ENCODE data around the gene TLX2. TPM values are rescaled to one million over a fixed set of nuclear protein-coding genes. Genes with fewer than 3 reads are reported as not detected.

TLX2 gene
- total RNA-seq, 2 donors from 2014 or later, result 0.39 to 1.4 TPM

DNA sequence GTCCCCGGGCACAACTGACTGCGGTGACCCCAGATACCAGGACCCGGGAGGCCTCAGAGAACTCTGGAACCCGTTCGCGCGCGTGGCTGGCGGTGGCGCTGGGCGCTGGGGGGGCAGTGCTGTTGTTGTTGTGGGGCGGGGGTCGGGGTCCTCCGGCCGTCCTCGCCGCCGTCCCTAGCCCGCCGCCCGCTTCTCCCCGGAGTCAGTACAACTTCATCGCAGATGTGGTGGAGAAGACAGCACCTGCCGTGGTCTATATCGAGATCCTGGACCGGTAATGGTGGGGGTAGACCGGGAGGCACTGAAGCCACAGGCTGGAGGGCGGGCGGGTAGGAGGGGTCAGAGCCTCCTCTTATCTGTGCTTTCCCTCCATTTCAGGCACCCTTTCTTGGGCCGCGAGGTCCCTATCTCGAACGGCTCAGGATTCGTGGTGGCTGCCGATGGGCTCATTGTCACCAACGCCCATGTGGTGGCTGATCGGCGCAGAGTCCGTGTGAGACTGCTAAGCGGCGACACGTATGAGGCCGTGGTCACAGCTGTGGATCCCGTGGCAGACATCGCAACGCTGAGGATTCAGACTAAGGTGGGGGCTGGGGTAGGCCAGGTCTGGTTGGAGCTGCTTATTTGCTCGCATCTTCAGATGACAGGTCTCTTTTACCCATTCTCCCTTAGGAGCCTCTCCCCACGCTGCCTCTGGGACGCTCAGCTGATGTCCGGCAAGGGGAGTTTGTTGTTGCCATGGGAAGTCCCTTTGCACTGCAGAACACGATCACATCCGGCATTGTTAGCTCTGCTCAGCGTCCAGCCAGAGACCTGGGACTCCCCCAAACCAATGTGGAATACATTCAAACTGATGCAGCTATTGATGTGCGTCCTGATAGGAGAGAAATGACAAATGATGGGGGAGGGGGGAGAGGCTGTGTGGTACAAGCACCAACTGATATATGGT, 16.3 kb downstream of the TLX2 start:
- H3K27me3 Mint-ChIP-seq, result no peaks in the 10 kb centered on the region
- H3K4me1 Mint-ChIP-seq, result peaks cover 21% of the 10 kb centered on the region
- H3K36me3 Mint-ChIP-seq (ENCODE audit: low read depth), result peaks cover 65% of the 10 kb centered on the region
- no peaks in the 10 kb centered on the region for H3K9me3 Mint-ChIP-seq
- ATAC-seq (replicated peaks), result peak; percentile 70
- peak overlapping the region; percentile 55 for H3K27ac Mint-ChIP-seq
- peak overlapping the region; percentile 98 for H3K4me3 Mint-ChIP-seq

- H3K27me3 Mint-ChIP-seq, result no peaks in the 10 kb centered on the region
- peak overlapping the region; percentile 55 for H3K27ac Mint-ChIP-seq
- peak overlapping the region; percentile 98 for H3K4me3 Mint-ChIP-seq
- no peaks in the 10 kb centered on the region for H3K9me3 Mint-ChIP-seq
- ATAC-seq (replicated peaks), result no peak
- H3K4me1 Mint-ChIP-seq, result peaks cover 17% of the 10 kb centered on the region
- peaks cover 56% of the 10 kb centered on the region for H3K36me3 Mint-ChIP-seq (ENCODE audit: low read depth)
Measured at GRCh38 chr2:74531666-74532065, 17.4 kb downstream of the TLX2 start.

DNA sequence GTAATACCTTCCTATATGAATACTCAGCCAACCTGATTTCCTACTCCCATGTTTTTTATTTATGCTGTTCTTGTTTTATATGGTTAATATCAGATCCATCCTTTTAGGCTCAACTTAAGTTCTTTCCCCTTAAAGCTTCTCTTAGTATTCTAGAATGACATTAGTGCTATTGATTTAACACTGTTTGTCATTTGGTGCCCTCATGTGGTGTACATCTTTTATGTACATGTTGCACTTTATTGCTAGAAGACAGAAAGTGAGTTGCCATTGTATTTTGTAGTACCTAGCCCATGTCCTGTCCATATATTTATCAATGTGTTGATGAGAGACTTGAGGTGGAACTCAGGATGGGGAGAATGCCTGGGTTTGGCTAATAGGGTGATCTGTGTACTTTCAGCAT, 18.0 kb downstream of the TLX2 start:
- peak overlapping the region; percentile 98 for H3K4me3 Mint-ChIP-seq
- H3K27me3 Mint-ChIP-seq, result peaks cover 3% of the 10 kb centered on the region
- peaks cover 51% of the 10 kb centered on the region for H3K36me3 Mint-ChIP-seq (ENCODE audit: low read depth)

GRCh38 chr2:74533464-74533863, 19.2 kb downstream of the TLX2 start:
- peaks cover 17% of the 10 kb centered on the region for H3K4me1 Mint-ChIP-seq
- ATAC-seq (replicated peaks), result no peak
- peaks cover 14% of the 10 kb centered on the region for H3K27me3 Mint-ChIP-seq
- H3K36me3 Mint-ChIP-seq (ENCODE audit: low read depth), result peaks cover 38% of the 10 kb centered on the region
- H3K4me3 Mint-ChIP-seq, result no peak overlapping the region
- H3K27ac Mint-ChIP-seq, result no peak overlapping the region
- H3K9me3 Mint-ChIP-seq, result no peaks in the 10 kb centered on the region

More for the DNA sequence above, 18.0 kb downstream of the TLX2 start:
- ATAC-seq (replicated peaks), result no peak
- peaks cover 17% of the 10 kb centered on the region for H3K4me1 Mint-ChIP-seq
- H3K9me3 Mint-ChIP-seq, result no peaks in the 10 kb centered on the region
- H3K27ac Mint-ChIP-seq, result no peak overlapping the region

GRCh38 chr2:74534411-74534810, 20.2 kb downstream of the TLX2 start:
- Mint-ChIP-seq H3K4me1 (peaks cover 17% of the 10 kb centered on the region), H3K27me3 (peaks cover 24% of the 10 kb centered on the region), H3K27ac (no peak overlapping the region), H3K9me3 (no peaks in the 10 kb centered on the region), H3K36me3 (ENCODE audit: low read depth) (peaks cover 29% of the 10 kb centered on the region), H3K4me3 (no peak overlapping the region)
- ATAC-seq (replicated peaks), result no peak

DNA sequence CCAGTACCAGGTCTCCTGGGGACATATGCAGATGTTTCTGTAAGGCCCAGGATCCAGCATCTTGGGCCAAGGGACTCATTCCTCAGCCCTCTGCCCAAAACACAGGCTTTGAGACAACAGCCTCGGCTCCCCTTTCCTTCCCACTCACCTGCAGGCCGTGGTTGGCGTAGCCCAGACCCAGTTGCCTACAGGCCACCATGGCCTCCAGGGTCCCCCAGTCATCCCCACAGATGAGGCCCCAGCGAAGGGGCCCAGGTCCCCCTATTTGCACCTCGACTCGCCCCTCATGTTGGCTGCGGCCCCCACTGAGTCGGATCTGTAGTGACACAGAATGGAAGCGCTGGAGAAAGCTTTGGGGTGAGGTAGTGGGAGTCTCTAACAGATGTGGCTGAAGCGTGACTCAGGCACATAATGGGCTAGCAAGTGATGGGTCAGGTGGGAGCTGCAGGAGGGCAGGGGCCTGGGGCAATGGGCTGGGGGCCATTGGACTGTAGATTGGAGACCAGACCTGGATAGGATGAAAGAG, 21.3 kb downstream of the TLX2 start:
- ATAC-seq (replicated peaks), result no peak
- no peaks in the 10 kb centered on the region for H3K9me3 Mint-ChIP-seq
- H3K4me3 Mint-ChIP-seq, result no peak overlapping the region
- H3K27ac Mint-ChIP-seq, result no peak overlapping the region
- peaks cover 17% of the 10 kb centered on the region for H3K4me1 Mint-ChIP-seq
- H3K36me3 Mint-ChIP-seq (ENCODE audit: low read depth), result peaks cover 24% of the 10 kb centered on the region
- peaks cover 26% of the 10 kb centered on the region for H3K27me3 Mint-ChIP-seq

GRCh38 chr2:74536166-74536950, 22.1 kb downstream of the TLX2 start:
- Mint-ChIP-seq H3K9me3 (no peaks in the 10 kb centered on the region), H3K4me3 (no peak overlapping the region), H3K27ac (no peak overlapping the region), H3K4me1 (peaks cover 9% of the 10 kb centered on the region), H3K36me3 (ENCODE audit: low read depth) (peaks cover 16% of the 10 kb centered on the region), H3K27me3 (peaks cover 29% of the 10 kb centered on the region)
- no peak for ATAC-seq (replicated peaks)

DNA sequence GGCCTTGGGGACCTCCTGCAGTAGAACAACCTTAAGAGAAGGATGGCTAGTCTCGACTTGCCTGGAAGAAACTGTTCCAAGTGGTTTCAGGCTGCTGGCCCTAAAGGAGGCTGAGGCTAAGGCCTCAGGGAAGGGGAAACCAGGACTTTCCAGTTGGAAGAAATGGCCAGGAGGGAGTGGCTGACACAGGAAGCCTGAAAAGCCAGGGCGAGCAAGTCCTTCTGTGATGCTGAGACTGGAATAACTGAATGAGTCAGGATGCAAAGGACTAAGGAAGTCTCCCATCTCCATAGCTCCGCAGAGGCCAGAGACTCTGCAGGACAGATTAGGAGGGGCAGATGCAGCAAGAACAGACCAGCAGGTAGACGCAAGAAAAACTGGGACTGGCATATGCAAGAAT, 22.9 kb downstream of the TLX2 start:
- ATAC-seq (replicated peaks), result no peak
- Mint-ChIP-seq H3K4me3 (no peak overlapping the region), H3K27me3 (peaks cover 30% of the 10 kb centered on the region), H3K27ac (no peak overlapping the region), H3K36me3 (ENCODE audit: low read depth) (peaks cover 8% of the 10 kb centered on the region), H3K9me3 (no peaks in the 10 kb centered on the region), H3K4me1 (peaks cover 3% of the 10 kb centered on the region)

GRCh38 chr2:74538881-74539339, 24.7 kb downstream of the TLX2 start:
- peaks cover 39% of the 10 kb centered on the region for H3K27me3 Mint-ChIP-seq
- H3K4me3 Mint-ChIP-seq, result no peak overlapping the region
- no peak for ATAC-seq (replicated peaks)
- no peak overlapping the region for H3K27ac Mint-ChIP-seq
- H3K4me1 Mint-ChIP-seq, result no peaks in the 10 kb centered on the region
- no peaks in the 10 kb centered on the region for H3K9me3 Mint-ChIP-seq
- H3K36me3 Mint-ChIP-seq (ENCODE audit: low read depth), result no peaks in the 10 kb centered on the region

DNA sequence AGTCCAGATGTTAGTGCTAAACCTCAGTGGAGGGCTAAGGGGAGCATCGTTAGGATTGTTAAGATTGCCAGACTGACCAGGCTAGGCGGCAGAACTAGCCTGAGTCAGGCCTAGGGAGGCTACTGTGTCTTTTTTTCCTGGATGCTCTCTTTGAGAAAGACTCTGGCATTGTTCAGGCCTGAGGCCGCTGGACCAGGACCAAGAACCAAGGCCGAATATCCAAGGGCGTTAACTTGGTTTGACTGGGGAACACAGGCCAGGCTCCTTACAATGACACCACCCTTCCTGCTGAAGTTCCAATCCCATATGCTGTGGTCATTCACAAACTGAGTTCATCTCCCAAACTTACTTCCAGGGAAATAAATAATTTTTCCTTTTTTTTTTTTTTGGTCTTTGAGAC, 26.0 kb downstream of the TLX2 start:
- Mint-ChIP-seq H3K27me3 (peaks cover 39% of the 10 kb centered on the region), H3K27ac (no peak overlapping the region), H3K36me3 (ENCODE audit: low read depth) (no peaks in the 10 kb centered on the region), H3K9me3 (no peaks in the 10 kb centered on the region), H3K4me1 (no peaks in the 10 kb centered on the region), H3K4me3 (no peak overlapping the region)
- no peak for ATAC-seq (replicated peaks)

DNA sequence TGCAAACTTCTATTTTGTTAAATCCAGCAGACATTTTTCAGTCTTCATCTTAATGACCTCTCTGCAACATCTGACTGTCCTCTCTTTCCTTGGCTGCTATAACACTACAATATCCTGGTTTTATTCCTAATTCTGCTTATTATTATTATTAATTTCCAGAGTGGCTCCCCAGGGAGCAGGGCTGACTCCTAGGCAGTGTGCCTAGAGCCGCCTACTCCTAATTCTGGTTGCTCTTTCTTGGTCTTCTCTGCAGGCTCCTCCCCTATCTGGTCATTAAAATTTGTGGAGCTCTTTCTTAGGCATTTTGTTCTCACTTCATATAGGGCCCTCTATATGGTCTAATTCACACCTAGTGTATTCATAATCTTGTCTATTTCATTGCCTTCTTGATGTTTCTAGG, 28.7 kb downstream of the TLX2 start:
- H3K36me3 Mint-ChIP-seq (ENCODE audit: low read depth), result no peaks in the 10 kb centered on the region
- no peaks in the 10 kb centered on the region for H3K9me3 Mint-ChIP-seq
- no peak overlapping the region for H3K27ac Mint-ChIP-seq
- H3K4me1 Mint-ChIP-seq, result no peaks in the 10 kb centered on the region
- no peak overlapping the region for H3K4me3 Mint-ChIP-seq
- ATAC-seq (replicated peaks), result no peak
- peaks cover 40% of the 10 kb centered on the region for H3K27me3 Mint-ChIP-seq

DNA sequence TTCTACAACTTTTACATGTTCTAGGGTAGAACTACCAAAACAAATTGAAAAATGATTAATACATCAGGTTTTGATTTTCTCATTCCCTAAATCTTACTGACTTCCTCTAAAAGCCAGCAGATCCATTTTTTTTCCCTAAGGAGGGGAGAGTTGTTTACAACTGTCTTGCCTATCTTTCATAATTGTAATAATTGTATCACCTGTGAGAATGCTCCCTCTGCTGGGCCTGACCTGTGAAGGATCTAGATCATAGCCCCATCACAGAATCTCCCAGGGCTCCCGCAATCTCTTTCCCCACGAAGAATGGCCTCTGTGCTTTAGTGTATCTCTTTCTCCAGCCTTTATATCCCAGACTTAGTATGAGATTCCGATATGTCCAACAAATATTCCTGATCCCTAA, 30.4 kb downstream of the TLX2 start:
- H3K36me3 Mint-ChIP-seq (ENCODE audit: low read depth), result no peaks in the 10 kb centered on the region
- H3K4me3 Mint-ChIP-seq, result no peak overlapping the region
- peaks cover 4% of the 10 kb centered on the region for H3K4me1 Mint-ChIP-seq
- H3K27me3 Mint-ChIP-seq, result peaks cover 32% of the 10 kb centered on the region
- H3K27ac Mint-ChIP-seq, result no peak overlapping the region
- no peaks in the 10 kb centered on the region for H3K9me3 Mint-ChIP-seq
- no peak for ATAC-seq (replicated peaks)

DNA sequence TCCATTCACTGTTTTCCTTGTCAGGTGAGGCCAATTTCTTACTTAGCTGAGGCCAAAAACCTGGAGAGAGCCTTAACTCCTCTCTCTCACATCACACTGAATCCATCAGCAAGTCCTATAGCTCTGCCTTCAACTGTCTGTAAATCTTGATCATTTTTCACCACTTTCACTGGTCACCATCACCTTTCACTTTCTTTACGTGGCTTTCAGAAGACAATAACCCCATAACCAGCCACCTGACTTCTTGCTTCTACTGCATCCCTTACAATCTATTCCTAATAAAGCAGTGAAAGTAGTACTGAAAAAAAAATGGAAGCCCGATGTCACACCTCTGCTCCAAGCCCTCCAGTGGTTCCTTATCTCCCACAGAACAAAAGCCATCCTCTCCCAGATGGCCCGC, 31.8 kb downstream of the TLX2 start:
- no peak overlapping the region for H3K4me3 Mint-ChIP-seq
- H3K4me1 Mint-ChIP-seq, result peaks cover 4% of the 10 kb centered on the region
- no peaks in the 10 kb centered on the region for H3K36me3 Mint-ChIP-seq (ENCODE audit: low read depth)
- H3K27ac Mint-ChIP-seq, result no peak overlapping the region
- H3K27me3 Mint-ChIP-seq, result peaks cover 39% of the 10 kb centered on the region
- ATAC-seq (replicated peaks), result no peak
- no peaks in the 10 kb centered on the region for H3K9me3 Mint-ChIP-seq

- Mint-ChIP-seq H3K27me3 (peaks cover 36% of the 10 kb centered on the region), H3K36me3 (ENCODE audit: low read depth) (no peaks in the 10 kb centered on the region), H3K4me3 (peak overlapping the region; percentile 73), H3K4me1 (peaks cover 9% of the 10 kb centered on the region), H3K9me3 (no peaks in the 10 kb centered on the region), H3K27ac (no peak overlapping the region)
- ATAC-seq (replicated peaks), result no peak
Measured at GRCh38 chr2:74548285-74548899, 34.1 kb downstream of the TLX2 start.
